Mucosa of descending colon (tissue), 3 donors: ENCODE measurements around the gene SPSB4. TPM values are rescaled to one million over a fixed set of nuclear protein-coding genes. Genes with fewer than 3 reads are reported as not detected.

Experiments used
- ATAC-seq: fragments of 200-7000 bp; cut with Tn5 transposase; one replicate; pipeline ENCODE4 v1.9.1; 2020; ENCODE audit warnings: mild to moderate bottlenecking, moderate library complexity
- DNase-seq, 3 donors: peaks; one replicate each; pipeline ENCODE4 v3.0.0-alpha.2; 2020
- H3K36me3 ChIP-seq: fragments of 200-600 bp; one replicate; pipeline ENCODE4 v1.8.0; 2021; ENCODE audit warnings: low read depth, mild to moderate bottlenecking
- H3K4me1 ChIP-seq: fragments of 200-600 bp; one replicate; pipeline ENCODE4 v1.8.0; 2021; ENCODE audit warnings: low read depth, mild to moderate bottlenecking
- H3K4me3 ChIP-seq: fragments of 200-600 bp; one replicate; pipeline ENCODE4 v1.8.0; 2021; ENCODE audit warnings: mild to moderate bottlenecking
- H3K9me3 ChIP-seq: fragments of 200-600 bp; one replicate; pipeline ENCODE4 v1.8.0; 2021; ENCODE audit warnings: mild to moderate bottlenecking
- intact Hi-C, 2 donors: fragments of 100-400 bp; cut with DNase I in 1 of 2; cut with micrococcal nuclease in 1 of 2; formaldehyde crosslinking; loops; one replicate each; pipeline versions ENCODE4 v1.11.0 to v1.11.1; 2022; cut with DNase I, micrococcal nuclease
- total RNA-seq, 3 donors: library from RNA; stranded (reverse); fragmentation: NEBNext Ultra II Directional in 2 of 3; extraction: Animal tissue kit (Norgen Biotek cat#: 25700) in 2 of 3; gene quantifications; one replicate each; pipeline versions ENCODE4 v1.2.1 to v1.2.4, GENCODE V29; 2021 to 2023
- TF ChIP-seq, protein P1 (sequence below): fragments of 200-600 bp; IDR thresholded peaks from one replicate; pipeline ENCODE4 v1.8.0; 2022; ENCODE audit warnings: antibody characterized with exemption, mild to moderate bottlenecking
- donor health status: DM: no; HTN: no; CAD: no; lungs with moderate emphysema.
- donor health status: DM: no; HTN: no; CAD: no.
- donor health status: DM: no; HTN: yes; CAD: no.

SPSB4 gene
- total RNA-seq, 3 donors from 2014 or later, result 0.10 to 0.85 (median 0.17) TPM

DNA sequence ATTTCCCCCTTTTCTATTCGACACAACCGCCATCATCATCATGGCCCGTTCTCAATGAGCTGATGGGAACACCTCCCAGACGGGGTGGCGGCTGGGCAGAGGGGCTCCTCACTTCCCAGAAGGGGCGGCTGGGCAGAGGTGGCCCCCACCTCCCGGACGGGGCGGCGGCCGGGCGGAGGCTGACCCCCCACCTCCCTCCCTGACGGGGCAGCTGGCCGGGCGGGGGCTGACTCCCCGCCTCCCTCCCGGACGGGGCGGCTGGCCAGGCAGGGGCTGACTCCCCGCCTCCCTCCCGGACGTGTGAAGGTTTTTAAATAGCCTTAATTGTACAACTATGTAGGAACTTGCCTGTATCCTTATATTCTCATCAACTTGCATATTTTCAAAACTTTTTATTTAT lies 20.9 kb upstream of the SPSB4 start:
- DNase-seq (no peak), ATAC-seq (no peak)
- intact Hi-C loops, result no loop called here
- Histone ChIP-seq H3K9me3 (no peaks in the 10 kb centered on the region), H3K4me1 (no peaks in the 10 kb centered on the region), H3K4me3 (no peak overlapping the region), H3K36me3 (no peaks in the 10 kb centered on the region)
- TF ChIP-seq, protein P1, sequence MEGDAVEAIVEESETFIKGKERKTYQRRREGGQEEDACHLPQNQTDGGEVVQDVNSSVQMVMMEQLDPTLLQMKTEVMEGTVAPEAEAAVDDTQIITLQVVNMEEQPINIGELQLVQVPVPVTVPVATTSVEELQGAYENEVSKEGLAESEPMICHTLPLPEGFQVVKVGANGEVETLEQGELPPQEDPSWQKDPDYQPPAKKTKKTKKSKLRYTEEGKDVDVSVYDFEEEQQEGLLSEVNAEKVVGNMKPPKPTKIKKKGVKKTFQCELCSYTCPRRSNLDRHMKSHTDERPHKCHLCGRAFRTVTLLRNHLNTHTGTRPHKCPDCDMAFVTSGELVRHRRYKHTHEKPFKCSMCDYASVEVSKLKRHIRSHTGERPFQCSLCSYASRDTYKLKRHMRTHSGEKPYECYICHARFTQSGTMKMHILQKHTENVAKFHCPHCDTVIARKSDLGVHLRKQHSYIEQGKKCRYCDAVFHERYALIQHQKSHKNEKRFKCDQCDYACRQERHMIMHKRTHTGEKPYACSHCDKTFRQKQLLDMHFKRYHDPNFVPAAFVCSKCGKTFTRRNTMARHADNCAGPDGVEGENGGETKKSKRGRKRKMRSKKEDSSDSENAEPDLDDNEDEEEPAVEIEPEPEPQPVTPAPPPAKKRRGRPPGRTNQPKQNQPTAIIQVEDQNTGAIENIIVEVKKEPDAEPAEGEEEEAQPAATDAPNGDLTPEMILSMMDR, result no peak

DNA sequence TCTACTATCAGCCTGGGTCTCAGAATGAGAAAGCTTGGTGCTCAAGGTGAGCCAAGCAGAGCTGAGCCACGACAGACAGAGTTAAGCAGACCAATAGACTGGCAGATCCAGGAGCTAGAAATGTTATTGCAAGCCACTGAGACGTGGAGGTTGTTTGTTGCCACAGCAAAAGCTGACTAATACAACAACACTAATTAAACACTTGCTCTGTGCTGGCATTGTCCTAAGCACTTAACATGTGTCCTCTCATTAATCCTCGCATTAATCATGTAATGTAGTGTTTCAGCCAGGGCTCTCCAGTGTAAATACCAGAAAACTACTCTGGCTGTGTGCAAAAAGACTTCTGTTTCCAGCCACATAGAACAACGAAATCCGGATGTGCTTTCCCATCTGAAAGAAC lies 11.6 kb upstream of the SPSB4 start:
- DNase-seq (no peak), ATAC-seq (no peak)
- intact Hi-C loops, result no loop called here
- TF ChIP-seq, protein P1, result no peak
- H3K36me3 ChIP-seq, result no peaks in the 10 kb centered on the region
- no peaks in the 10 kb centered on the region for H3K9me3 ChIP-seq
- H3K4me3 ChIP-seq, result no peak overlapping the region
- no peaks in the 10 kb centered on the region for H3K4me1 ChIP-seq

DNA sequence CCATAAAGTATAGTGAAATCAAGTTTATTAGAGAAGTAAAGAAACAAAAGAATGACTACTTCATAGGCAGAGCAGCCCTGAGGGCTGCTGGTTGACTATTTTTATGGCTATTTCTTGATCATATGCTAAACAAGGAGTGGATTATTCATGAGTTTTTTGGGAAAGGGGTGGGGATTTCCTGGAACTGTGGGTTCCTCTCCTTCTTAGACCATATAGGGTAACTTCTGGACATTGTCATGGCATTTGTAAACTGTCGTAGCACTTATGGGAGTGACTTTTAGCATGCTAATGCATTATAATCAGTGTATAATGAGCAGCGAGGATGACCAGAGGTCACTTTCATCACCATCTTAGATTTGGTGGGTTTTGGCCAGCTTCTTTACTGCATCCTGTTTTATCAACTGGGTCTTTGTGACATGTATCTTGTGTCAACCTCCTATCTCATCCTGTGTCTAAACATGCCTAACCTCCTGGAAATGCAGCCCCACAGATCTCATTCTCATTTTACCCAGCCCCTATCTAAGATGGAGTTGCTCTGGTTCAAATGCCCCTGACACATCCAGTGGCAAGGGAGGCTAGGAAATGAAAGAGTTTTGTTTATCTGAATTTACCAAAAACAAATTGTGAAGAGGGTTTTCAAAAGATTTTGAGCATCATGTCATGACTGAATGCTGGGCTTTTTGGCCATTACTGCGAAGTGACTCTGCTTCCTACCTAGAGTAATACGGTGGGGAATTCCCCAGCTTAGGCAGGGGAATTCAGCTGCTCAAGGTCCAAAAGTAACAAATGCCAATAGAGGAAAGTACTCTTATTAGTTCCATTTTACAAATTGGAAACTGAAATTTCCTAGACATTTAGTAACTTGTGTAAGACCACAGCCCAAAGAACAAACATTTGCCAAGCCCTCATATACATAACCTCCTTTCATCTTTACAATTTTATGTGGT lies 6.2 kb upstream of the SPSB4 start:
- TF ChIP-seq, protein P1, result no peak
- intact Hi-C loops, result no loop called here
- Histone ChIP-seq H3K4me3 (no peak overlapping the region), H3K4me1 (no peaks in the 10 kb centered on the region), H3K36me3 (no peaks in the 10 kb centered on the region), H3K9me3 (no peaks in the 10 kb centered on the region)
- DNase-seq (no peak), ATAC-seq (no peak)

DNA sequence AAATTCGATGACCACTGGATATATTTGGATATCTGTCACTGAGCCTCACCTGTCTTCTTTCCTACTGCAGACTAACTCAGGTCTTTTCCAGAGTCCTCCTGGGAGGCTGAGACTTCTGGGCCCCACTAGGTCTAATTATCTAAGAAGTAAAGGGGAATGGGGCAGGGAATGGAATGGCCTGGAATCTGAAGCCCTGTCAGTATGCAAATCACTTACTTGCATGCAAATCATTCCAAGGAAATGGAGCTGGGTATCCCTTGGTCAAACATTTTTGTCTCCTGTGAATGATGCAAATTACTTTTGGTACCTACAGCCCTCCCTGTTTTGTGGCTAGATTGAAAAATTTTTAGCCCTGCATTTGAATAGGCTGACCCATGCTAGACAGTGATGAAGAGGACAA lies 5.3 kb upstream of the SPSB4 start:
- TF ChIP-seq, protein P1, result no peak
- H3K4me3 ChIP-seq, result no peak overlapping the region
- DNase-seq (no peak), ATAC-seq (no peak)
- H3K36me3 ChIP-seq, result no peaks in the 10 kb centered on the region
- no peaks in the 10 kb centered on the region for H3K9me3 ChIP-seq
- intact Hi-C loops, result no loop called here
- peaks cover under 1% of the 10 kb centered on the region for H3K4me1 ChIP-seq

DNA sequence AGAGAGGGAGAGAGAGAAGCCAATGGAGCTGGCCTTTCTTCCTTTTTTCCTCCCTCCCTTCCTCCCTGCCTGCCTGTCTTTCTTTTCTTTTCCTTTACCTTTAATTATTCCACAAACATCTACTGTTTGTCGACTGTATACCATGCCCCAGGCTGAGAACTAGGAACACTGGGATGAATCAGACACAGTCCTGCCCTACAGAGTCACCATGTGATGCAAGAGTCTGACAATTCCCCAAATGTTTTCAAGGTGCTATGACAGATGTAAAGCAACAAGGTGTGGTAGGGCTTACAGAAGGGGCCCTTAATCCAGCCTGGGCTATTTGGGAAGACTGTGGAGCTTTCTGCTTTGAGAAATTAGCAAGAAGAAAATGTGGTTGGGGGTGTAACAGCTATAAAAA lies 4.0 kb upstream of the SPSB4 start:
- ATAC-seq, result no peak
- Histone ChIP-seq H3K4me3 (no peak overlapping the region), H3K4me1 (peaks cover 4% of the 10 kb centered on the region), H3K9me3 (no peaks in the 10 kb centered on the region), H3K36me3 (no peaks in the 10 kb centered on the region)
- no peak for DNase-seq
- TF ChIP-seq, protein P1, result no peak
- intact Hi-C loops, result no loop called here
